T-helper 2 cell treated with Interferon-gamma antibody and Interleukin-4, amounts not matched to agents 100 ng/mL and 5 ng/mL, for 36 hours (primary cell): Measurements from ENCODE around the gene LRG1. TPM values are rescaled to one million over a fixed set of nuclear protein-coding genes. Genes with fewer than 3 reads are reported as not detected.
"Not testable (repeated sequence)": the region's sequence is repeated elsewhere in the genome, so short reads cannot be mapped to it uniquely, and the experiment has no call there.

Experiments
- intact Hi-C: fragments of 100-400 bp; cut with micrococcal nuclease; formaldehyde crosslinking; loops from one replicate; pipeline ENCODE4 v1.15.1; 2023
- total RNA-seq: library from RNA; stranded (reverse); gene quantifications from 2 replicates; pipeline ENCODE4 v1.2.3, GENCODE V29; 2022

LRG1 gene
- total RNA-seq, 1 donor from 2014 or later: 0.30 TPM

GRCh38 chr19:4553775-4554174, 13.9 kb upstream of the LRG1 start:
- intact Hi-C loops: no loop called here

GRCh38 chr19:4553092-4553695, 13.4 kb upstream of the LRG1 start:
- intact Hi-C loops: no loop called here

GRCh38 chr19:4552525-4552819, 12.6 kb upstream of the LRG1 start:
- intact Hi-C loops: no loop called here

GRCh38 chr19:4550479-4551050, 10.7 kb upstream of the LRG1 start:
- intact Hi-C loops: no loop called here

GRCh38 chr19:4550018-4550417, 10.2 kb upstream of the LRG1 start:
- intact Hi-C loops: no loop called here

- intact Hi-C loops: no loop called here
Observed at GRCh38 chr19:4548238-4548584, 8.4 kb upstream of the LRG1 start.

GRCh38 chr19:4547303-4548237, 7.7 kb upstream of the LRG1 start:
- intact Hi-C loops: no loop called here

GRCh38 chr19:4543842-4544647, 4.2 kb upstream of the LRG1 start:
- intact Hi-C loops: no loop called here

GRCh38 chr19:4542896-4543841, 3.3 kb upstream of the LRG1 start:
- intact Hi-C loops: no loop called here

GRCh38 chr19:4541806-4542145, 1.9 kb upstream of the LRG1 start:
- intact Hi-C loops: not testable (repeated sequence)

GRCh38 chr19:4541114-4541805, 1.4 kb upstream of the LRG1 start:
- intact Hi-C loops: no loop called here

GRCh38 chr19:4539169-4539692, 605 bp downstream of the LRG1 start:
- intact Hi-C loops: no loop called here

- intact Hi-C loops: no loop called here
Observed at GRCh38 chr19:4538601-4538954, 1.3 kb downstream of the LRG1 start.

- intact Hi-C loops: no loop called here
Observed at GRCh38 chr19:4537953-4538600, 1.8 kb downstream of the LRG1 start.

GRCh38 chr19:4536798-4537197, 3.0 kb downstream of the LRG1 start:
- intact Hi-C loops: no loop called here

GRCh38 chr19:4534836-4535658, 4.8 kb downstream of the LRG1 start, which contains the start of gene PLIN5:
TSS of gene PLIN5 (minus strand) at chr19:4535224. CDS start at chr19:4534074, 1,150 bp downstream.
- intact Hi-C loops: no loop called here

GRCh38 chr19:4533835-4534424, 5.9 kb downstream of the LRG1 start:
- intact Hi-C loops: no loop called here

- intact Hi-C loops: no loop called here
Observed at GRCh38 chr19:4533334-4533733, 6.5 kb downstream of the LRG1 start.
